ENCODE data around the gene PATE4. TPM values are rescaled to one million over a fixed set of nuclear protein-coding genes. Genes with fewer than 3 reads are reported as not detected.

Gene PATE4
- not detected in 5 replicates for total RNA-seq (2022; extraction: Qiagen RNA extraction)

GRCh38 chr11:125833016-125833415 lies at the start of gene PATE4:
TSS of gene PATE4 (plus strand) at chr11:125833316. CDS start at chr11:125833360, 44 bp downstream.

GRCh38 chr11:125787827-125788226 lies 45.3 kb upstream of the PATE4 start, which contains the start of gene PATE3:
TSS of gene PATE3 (plus strand) at chr11:125788127. CDS start at chr11:125788152, 25 bp downstream.

GRCh38 chr11:125887373-125888324 lies 54.5 kb downstream of the PATE4 start, which contains the start of gene HYLS1:
TSS of gene HYLS1 (plus strand) at chr11:125887668. CDS start at chr11:125899369, 11,701 bp downstream.

Other genes starting within 250 kb of the PATE4 start
- gene STT3A, start 240.5 kb upstream of the PATE4 start, total RNA-seq (2022; extraction: Qiagen RNA extraction) = 86.9 to 122 TPM (median 94.3 TPM) in 5 replicates
- gene CHEK1, start 208.2 kb upstream of the PATE4 start, total RNA-seq (2022; extraction: Qiagen RNA extraction) = 28.7 to 34.7 TPM (median 29.6 TPM) in 5 replicates
- gene ACRV1, start 152.5 kb upstream of the PATE4 start, total RNA-seq (2022; extraction: Qiagen RNA extraction) = 0.08 TPM in 1 of 5 replicates, not detected in the others
- gene PATE1, start 87.0 kb upstream of the PATE4 start, total RNA-seq (2022; extraction: Qiagen RNA extraction) = not detected in 5 replicates
- gene PATE2, start 54.5 kb upstream of the PATE4 start, total RNA-seq (2022; extraction: Qiagen RNA extraction) = not detected in 5 replicates
- not detected in 5 replicates for gene PATE3, start 45.2 kb upstream of the PATE4 start, total RNA-seq (2022; extraction: Qiagen RNA extraction)
- gene HYLS1, start 54.4 kb downstream of the PATE4 start, total RNA-seq (2022; extraction: Qiagen RNA extraction) = 10.6 to 13.4 TPM (median 12.9 TPM) in 5 replicates
- gene PUS3, start 69.9 kb downstream of the PATE4 start, total RNA-seq (2022; extraction: Qiagen RNA extraction) = 6.3 to 11.6 TPM (median 7.4 TPM) in 5 replicates
- 0.09 TPM in 1 of 5 replicates, not detected in the others for gene DDX25, start 71.2 kb downstream of the PATE4 start, total RNA-seq (2022; extraction: Qiagen RNA extraction)
- gene VSIG10L2, start 112.7 kb downstream of the PATE4 start, total RNA-seq (2022; extraction: Qiagen RNA extraction) = not detected in 5 replicates
- 1.6 to 2.5 TPM (median 2.0 TPM) in 5 replicates for gene CDON, start 229.6 kb downstream of the PATE4 start, total RNA-seq (2022; extraction: Qiagen RNA extraction)

Measured in A549 treated with Hydrocortisone at 1 μM for 4 hours (cell line).